Hepatocyte (in vitro differentiated cells): ENCODE data around the gene DYSF. TPM values are rescaled to one million over a fixed set of nuclear protein-coding genes. Genes with fewer than 3 reads are reported as not detected.

Experiments used
- DNase-seq: peaks from one replicate; pipeline ENCODE4 v3.0.0-alpha.2; 2016; ENCODE audit warnings: low spot score
- H2AFZ ChIP-seq: fragments of 200-600 bp; sonication (generic); 2 replicates; pipeline ENCODE4 v1.6.0; 2016; ENCODE audit warnings: antibody characterized with exemption, mild to moderate bottlenecking
- H3K27ac ChIP-seq: fragments of 200-600 bp; sonication (generic); 2 replicates; pipeline ENCODE4 v1.5.1; 2016; ENCODE audit warnings: mild to moderate bottlenecking
- H3K27me3 ChIP-seq: fragments of 200-600 bp; sonication (generic); 2 replicates; pipeline ENCODE4 v1.6.1; 2016
- H3K36me3 ChIP-seq: fragments of 200-600 bp; sonication (generic); replicated peaks from 2 replicates; pipeline ENCODE4 v1.5.1; 2016; ENCODE audit warnings: low read depth; ENCODE audit not compliant: insufficient read depth
- H3K4me1 ChIP-seq: fragments of 200-600 bp; sonication (generic); 2 replicates; pipeline ENCODE4 v1.5.1; 2016; ENCODE audit warnings: mild to moderate bottlenecking, moderate library complexity; ENCODE audit not compliant: insufficient read depth
- H3K4me2 ChIP-seq: fragments of 200-600 bp; sonication (generic); 2 replicates; pipeline ENCODE4 v1.6.0; 2016
- H3K4me3 ChIP-seq: fragments of 200-600 bp; sonication (generic); 2 replicates; pipeline ENCODE4 v1.5.1; 2016; ENCODE audit warnings: mild to moderate bottlenecking
- H3K79me2 ChIP-seq: fragments of 200-600 bp; sonication (generic); 2 replicates; pipeline ENCODE4 v1.6.0; 2017; ENCODE audit warnings: mild to moderate bottlenecking
- H3K9me2 ChIP-seq: fragments of 200-600 bp; sonication (generic); replicated peaks from 2 replicates; pipeline ENCODE4 v1.6.0; 2017; ENCODE audit warnings: mild to moderate bottlenecking; ENCODE audit not compliant: insufficient read depth
- H3K9me3 ChIP-seq: fragments of 200-600 bp; sonication (generic); 2 replicates; pipeline ENCODE4 v1.5.1; 2016; ENCODE audit warnings: low read depth, mild to moderate bottlenecking
- H4K20me1 ChIP-seq: fragments of 200-600 bp; sonication (generic); 2 replicates; pipeline ENCODE4 v1.6.0; 2016; ENCODE audit warnings: mild to moderate bottlenecking; ENCODE audit not compliant: insufficient read depth, poor library complexity, severe bottlenecking
- EZH2 ChIP-seq: fragments of 200-600 bp; sonication (generic); IDR thresholded peaks from 2 replicates; pipeline ENCODE4 v1.6.1; 2016; ENCODE audit warnings: antibody characterized with exemption, mild to moderate bottlenecking, borderline replicate concordance
- EZH2phosphoT487 ChIP-seq: fragments of 200-600 bp; sonication (generic); IDR thresholded peaks from one replicate; pipeline ENCODE4 v1.6.1; 2018; ENCODE audit warnings: antibody characterized with exemption, mild to moderate bottlenecking, low read depth, moderate library complexity; ENCODE audit not compliant: unreplicated experiment, severe bottlenecking
- WGBS: methylation state at CpG from one replicate; pipeline ENCODE4 v1.1.6; 2016; ENCODE audit warnings: low lambda C conversion rate; ENCODE audit errors: missing lambda C conversion rate; 5-methylcytosine and 5-hydroxymethylcytosine counted together
- polyA plus RNA-seq: library from polyadenylated mRNA; unstranded; fragments of >200 nt; fragmentation: Nextera tagmentation; extraction: Ambion mirVana; gene quantifications from 2 replicates; pipeline ENCODE4 v1.2.1, GENCODE V29; 2016
- total RNA-seq: library from RNA; depleted of rRNA; stranded (reverse); fragments of >200 nt; gene quantifications from 2 replicates; pipeline ENCODE4 v1.2.3, GENCODE V29; 2014
- TF ChIP-seq, protein P1 (sequence below): fragments of 200-600 bp; sonication (generic); IDR thresholded peaks from 2 replicates; pipeline ENCODE4 v1.5.1; 2016; ENCODE audit warnings: antibody characterized with exemption, mild to moderate bottlenecking; ENCODE audit not compliant: poor library complexity

Gene DYSF
- total and polyA plus RNA-seq, 2 experiments from 2014 or later: 0.25 to 0.90 TPM

DNA sequence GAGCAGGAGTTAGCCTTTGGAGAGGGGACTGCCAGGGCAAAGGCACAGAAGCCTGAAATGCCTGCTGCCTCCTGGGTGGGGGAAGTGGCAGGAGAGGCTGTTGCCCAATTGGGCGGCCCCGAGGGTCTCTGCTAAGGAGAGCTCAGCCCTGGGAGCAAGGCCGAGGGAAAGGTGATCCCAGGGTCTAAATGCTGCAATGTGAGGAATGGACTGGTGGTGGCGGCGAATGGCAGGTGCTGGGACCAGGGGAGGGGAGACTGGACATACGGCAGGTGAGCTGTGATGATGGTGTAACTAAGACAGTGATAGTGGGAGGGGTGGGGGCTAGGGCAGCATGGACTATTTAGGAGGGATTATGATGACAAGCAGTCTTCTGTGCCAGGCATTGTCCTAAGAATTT is 104.0 kb downstream of the DYSF start:
- no peaks in the 10 kb centered on the region for H3K9me2 ChIP-seq
- no peak overlapping the region for H2AFZ ChIP-seq
- H3K4me1 ChIP-seq: no peaks in the 10 kb centered on the region
- no peak overlapping the region for H3K4me3 ChIP-seq
- DNase-seq: no peak
- H3K4me2 ChIP-seq: no peak overlapping the region
- no peaks in the 10 kb centered on the region for H3K79me2 ChIP-seq
- no peaks in the 10 kb centered on the region for H4K20me1 ChIP-seq
- no peak for TF ChIP-seq EZH2
- TF ChIP-seq, protein P1, sequence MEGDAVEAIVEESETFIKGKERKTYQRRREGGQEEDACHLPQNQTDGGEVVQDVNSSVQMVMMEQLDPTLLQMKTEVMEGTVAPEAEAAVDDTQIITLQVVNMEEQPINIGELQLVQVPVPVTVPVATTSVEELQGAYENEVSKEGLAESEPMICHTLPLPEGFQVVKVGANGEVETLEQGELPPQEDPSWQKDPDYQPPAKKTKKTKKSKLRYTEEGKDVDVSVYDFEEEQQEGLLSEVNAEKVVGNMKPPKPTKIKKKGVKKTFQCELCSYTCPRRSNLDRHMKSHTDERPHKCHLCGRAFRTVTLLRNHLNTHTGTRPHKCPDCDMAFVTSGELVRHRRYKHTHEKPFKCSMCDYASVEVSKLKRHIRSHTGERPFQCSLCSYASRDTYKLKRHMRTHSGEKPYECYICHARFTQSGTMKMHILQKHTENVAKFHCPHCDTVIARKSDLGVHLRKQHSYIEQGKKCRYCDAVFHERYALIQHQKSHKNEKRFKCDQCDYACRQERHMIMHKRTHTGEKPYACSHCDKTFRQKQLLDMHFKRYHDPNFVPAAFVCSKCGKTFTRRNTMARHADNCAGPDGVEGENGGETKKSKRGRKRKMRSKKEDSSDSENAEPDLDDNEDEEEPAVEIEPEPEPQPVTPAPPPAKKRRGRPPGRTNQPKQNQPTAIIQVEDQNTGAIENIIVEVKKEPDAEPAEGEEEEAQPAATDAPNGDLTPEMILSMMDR: no peak
- no peak for TF ChIP-seq EZH2phosphoT487
- no peaks in the 10 kb centered on the region for H3K27me3 ChIP-seq
- no peak overlapping the region for H3K27ac ChIP-seq
- 88% methylated on average over 6 of the region's 6 CpGs for WGBS
- H3K36me3 ChIP-seq: no peaks in the 10 kb centered on the region
- no peaks in the 10 kb centered on the region for H3K9me3 ChIP-seq

DNA sequence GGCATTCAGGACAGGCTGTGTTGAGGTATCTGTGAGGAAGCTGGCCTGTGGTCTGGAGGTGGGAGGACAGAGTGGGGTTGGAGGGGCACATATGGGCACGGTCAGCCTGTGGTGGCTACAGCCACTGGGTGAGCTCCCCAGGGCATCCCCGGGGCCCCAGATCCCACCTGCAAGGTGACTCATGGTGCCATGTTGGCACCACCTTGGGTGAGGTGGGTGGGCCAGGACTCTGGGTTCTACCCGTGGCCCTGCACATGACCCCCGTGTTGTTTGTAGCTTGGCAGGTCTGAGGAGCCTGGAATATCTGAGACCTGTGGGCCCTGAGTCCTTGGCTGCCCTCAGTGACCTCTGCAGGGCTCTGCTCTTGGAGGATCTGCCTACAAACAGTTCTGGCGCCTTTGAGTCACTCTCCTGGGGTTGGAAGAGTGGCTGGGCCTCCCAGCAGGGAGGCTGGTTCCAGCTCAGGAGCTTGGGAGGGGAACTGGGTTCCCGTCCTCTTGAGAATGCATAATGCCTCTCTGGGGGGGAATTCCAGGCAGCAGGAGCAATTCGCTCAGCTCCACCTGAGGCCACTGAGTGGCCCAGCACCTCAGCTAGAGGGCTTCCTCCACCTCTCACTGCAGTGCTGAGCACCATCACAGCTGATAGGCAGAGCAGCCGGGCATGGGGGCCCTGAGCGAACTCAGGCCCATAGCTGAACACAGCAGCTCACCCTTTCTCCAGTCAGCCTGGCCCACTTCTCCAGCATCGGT is 105.1 kb downstream of the DYSF start:
- TF ChIP-seq, protein P1: no peak
- TF ChIP-seq EZH2phosphoT487 (no peak), EZH2 (no peak)
- no peak overlapping the region for H3K4me2 ChIP-seq
- no peak overlapping the region for H3K4me3 ChIP-seq
- H3K79me2 ChIP-seq: no peaks in the 10 kb centered on the region
- H3K27ac ChIP-seq: no peak overlapping the region
- no peak for DNase-seq
- no peaks in the 10 kb centered on the region for H3K9me2 ChIP-seq
- no peaks in the 10 kb centered on the region for H3K4me1 ChIP-seq
- H3K36me3 ChIP-seq: no peaks in the 10 kb centered on the region
- H2AFZ ChIP-seq: no peak overlapping the region
- no peaks in the 10 kb centered on the region for H4K20me1 ChIP-seq
- WGBS: 88% methylated on average over 10 of the region's 10 CpGs
- H3K9me3 ChIP-seq: no peaks in the 10 kb centered on the region
- H3K27me3 ChIP-seq: no peaks in the 10 kb centered on the region

DNA sequence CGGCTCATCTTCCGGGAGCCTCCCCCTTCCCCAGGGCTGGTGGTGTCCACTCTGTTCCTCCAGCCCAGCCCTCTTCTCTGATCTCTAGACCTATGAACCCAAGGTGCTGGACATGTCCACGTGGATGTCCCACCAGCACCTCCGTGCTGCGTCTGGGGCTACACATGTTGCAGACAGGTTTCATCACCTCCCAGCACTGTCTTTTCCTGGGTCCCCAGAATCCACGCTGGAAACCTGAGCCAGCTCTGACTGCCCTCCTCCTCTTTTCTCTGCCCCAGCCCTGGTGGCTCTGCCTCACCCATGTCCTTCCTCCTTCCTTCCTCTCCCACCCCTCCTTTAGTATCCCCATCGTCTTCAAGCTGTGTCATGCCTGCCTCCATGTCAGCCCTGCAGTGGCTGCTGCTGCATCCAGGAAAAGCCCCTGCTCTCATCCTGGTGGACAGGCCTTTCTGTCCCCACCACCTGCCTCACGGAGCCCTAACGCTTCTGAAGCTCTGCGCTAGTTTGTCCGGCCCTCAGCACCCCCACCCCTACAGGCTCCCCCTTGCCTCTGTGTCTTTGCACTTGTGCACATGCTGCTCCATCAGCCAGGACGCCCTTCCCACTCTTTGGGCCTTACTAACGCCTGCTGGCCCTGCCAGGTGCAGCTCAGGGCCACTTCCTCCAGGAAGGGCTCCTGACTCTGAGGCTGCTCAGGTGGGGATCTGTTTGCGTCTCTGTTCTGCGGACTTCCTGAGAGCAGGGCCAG is 105.9 kb downstream of the DYSF start:
- WGBS: 92% methylated on average over 15 of the region's 15 CpGs
- no peak overlapping the region for H2AFZ ChIP-seq
- TF ChIP-seq EZH2 (no peak), EZH2phosphoT487 (no peak)
- TF ChIP-seq, protein P1: no peak

More for the DNA sequence above, 105.9 kb downstream of the DYSF start:
- Histone ChIP-seq H3K4me1 (no peaks in the 10 kb centered on the region), H3K79me2 (no peaks in the 10 kb centered on the region), H3K9me2 (no peaks in the 10 kb centered on the region), H3K9me3 (no peaks in the 10 kb centered on the region), H3K27me3 (no peaks in the 10 kb centered on the region), H3K4me3 (no peak overlapping the region), H4K20me1 (no peaks in the 10 kb centered on the region), H3K27ac (no peak overlapping the region), H3K4me2 (no peak overlapping the region), H3K36me3 (no peaks in the 10 kb centered on the region)
- no peak for DNase-seq
